HG03521 (cell line): ENCODE data around the gene ICA1L.
A peak's percentile ranks its signal among the peaks of the same experiment; 100 is the strongest.
"Not testable (repeated sequence)": the region's sequence is repeated elsewhere in the genome, so short reads cannot be mapped to it uniquely, and the experiment has no call there.

Source experiments
- ATAC-seq: cut with Tn5 transposase; IDR thresholded peaks from one replicate; pipeline ENCODE4 v1.9.1; 2021; ENCODE audit warnings: mild to moderate bottlenecking, moderate library complexity; ENCODE audit not compliant: unreplicated experiment

The ICA1L gene

GRCh38 chr2:202871300-202872141 is at the start of gene ICA1L:
Gene ICA1L, minus strand, starts transcription at chr2:202871766. Its CDS starts 42,757 bp downstream, at chr2:202829009.
- peak; percentile 45 for ATAC-seq

DNA sequence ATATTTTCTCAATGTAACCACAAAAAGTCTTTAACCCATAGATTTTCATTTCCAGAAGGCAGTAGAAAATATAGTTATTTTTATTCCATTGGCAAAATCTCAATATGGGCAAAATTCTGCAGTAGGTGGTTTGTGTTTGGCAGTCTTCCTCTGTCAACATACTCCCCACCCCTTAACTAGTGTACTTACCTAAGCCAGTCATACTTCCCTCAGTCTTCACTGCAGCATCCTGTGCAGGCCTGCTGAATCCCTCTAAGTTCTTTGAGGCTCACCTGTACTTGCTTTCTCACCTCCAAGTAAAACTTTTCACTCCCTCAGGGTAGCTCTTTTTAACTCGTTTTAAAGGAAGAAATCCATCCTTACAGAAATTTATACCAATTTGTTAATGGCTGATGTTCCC is 47.3 kb upstream of the ICA1L start:
- no peak for ATAC-seq

GRCh38 chr2:202912342-202913201 is 41.0 kb upstream of the ICA1L start:
- ATAC-seq, result peak; percentile 60

GRCh38 chr2:202911512-202912341 is 40.2 kb upstream of the ICA1L start, which contains the start of the genes CARF and WDR12:
Gene CARF, plus strand, starts transcription at chr2:202912275. Its CDS starts 29,628 bp downstream, at chr2:202941903.
Gene WDR12, minus strand, starts transcription at chr2:202911673. Its CDS starts 197 bp downstream, at chr2:202911476.
- ATAC-seq, result peak; percentile 81

DNA sequence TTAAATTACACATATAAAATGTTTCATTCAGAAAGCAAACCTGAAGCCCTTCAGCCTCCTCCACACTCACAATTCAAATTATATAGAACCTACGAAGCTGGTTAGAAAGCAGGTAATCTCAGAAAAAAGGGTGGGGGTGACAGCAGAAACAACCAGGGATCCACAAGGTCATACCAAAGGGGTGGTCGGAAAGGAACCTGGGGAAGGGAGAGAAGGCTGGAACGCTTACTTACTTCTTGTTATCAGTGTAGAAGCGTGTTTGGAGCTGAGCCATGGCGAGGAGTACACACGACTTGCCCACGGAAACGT is 39.6 kb upstream of the ICA1L start:
- ATAC-seq, result no peak

DNA sequence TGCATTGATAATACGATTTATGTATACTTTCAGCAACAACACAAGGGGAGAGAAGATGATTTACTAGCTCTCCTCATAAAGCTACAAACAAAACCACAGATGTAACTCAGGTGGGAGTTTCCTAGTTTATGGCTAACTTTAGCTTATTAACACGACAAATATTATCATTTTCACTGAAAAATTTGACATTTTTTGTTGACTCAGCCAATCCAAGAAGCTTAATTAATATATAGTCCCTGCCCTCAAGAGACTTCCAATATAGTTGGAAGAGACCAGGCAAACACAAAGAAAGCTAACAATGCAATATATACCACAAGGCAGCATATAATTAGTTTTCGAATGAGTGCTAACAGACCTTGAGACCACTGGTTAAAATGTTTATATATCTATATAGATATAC is 39.1 kb upstream of the ICA1L start:
- ATAC-seq, result no peak

- ATAC-seq, result not testable (repeated sequence)
These were observed 38.7 kb upstream of the ICA1L start for GRCh38 chr2:202910250-202910649.

DNA sequence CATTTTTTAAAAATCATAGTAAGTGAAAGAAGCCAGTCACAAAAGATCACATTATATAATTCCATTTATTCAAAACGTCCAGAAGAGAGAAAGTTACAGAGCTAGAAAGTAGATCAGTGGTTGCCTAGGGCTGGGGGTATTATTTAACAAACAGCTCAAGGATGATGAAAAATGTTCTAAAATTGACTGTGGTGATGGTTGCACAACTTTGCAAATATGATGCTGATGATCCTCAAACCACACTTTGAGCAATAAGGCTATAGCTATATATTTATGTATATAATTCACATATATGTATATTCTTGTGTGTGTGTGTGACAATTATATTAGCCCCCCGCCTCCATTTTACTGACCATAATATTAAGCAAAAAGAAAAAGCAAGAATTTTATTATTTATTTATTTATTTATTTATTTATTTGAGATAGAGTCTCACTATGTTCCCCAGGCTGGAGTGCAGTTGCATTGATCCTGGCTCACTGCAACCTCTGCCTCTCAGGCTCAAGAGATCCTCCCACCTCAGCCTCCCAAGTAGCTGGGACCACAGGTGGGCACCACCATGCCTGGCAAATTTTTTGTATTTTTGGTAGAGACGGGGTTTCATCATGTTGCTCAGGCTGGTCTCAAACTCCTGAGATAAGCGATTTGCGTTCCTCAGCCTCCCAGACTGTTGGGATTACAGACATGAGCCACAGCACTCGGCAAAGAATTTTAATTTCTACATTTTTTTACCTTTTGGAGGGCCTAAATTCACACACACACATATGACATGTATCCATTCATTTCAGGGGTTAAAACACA is 38.0 kb upstream of the ICA1L start:
- ATAC-seq, result no peak

GRCh38 chr2:202908186-202908585 is 36.6 kb upstream of the ICA1L start:
- no peak for ATAC-seq

DNA sequence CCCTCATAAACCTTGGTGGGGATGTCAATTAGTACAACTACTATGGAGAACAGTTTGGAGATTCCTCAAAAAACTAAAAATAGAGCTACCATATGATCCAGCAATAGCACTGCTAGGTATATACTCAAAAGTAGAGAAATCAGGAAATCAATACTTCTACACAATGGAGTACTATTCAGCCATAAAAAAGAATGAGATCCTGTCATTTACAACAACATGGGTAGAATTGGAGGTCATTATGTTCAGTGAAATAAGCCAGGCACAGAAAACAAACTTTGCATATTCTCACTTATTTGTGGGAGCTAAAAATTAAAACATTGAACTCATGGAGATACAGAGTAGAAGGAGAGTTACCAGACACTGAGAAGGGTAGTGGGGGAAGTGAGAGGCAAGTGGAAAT is 33.9 kb upstream of the ICA1L start:
- ATAC-seq, result not testable (repeated sequence)

DNA sequence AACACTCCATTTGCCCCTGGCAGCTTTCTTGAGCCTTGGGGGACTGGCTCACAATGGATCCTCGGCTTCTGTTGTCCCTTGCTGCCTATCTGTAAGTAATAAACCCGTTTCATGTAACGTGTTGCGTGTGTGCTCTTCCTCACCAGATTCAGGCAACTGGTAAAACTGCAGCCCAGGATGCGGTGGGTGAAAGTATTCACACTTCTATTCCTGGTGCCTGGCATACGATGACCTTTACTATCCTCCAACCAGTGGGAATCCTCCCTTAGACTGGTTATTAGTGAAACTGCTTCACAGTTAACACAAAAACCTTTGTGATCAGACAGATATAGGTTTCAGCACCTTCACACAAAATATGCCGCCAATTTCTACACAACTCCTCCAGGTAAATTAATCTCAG is 13.6 kb upstream of the ICA1L start:
- no peak for ATAC-seq

DNA sequence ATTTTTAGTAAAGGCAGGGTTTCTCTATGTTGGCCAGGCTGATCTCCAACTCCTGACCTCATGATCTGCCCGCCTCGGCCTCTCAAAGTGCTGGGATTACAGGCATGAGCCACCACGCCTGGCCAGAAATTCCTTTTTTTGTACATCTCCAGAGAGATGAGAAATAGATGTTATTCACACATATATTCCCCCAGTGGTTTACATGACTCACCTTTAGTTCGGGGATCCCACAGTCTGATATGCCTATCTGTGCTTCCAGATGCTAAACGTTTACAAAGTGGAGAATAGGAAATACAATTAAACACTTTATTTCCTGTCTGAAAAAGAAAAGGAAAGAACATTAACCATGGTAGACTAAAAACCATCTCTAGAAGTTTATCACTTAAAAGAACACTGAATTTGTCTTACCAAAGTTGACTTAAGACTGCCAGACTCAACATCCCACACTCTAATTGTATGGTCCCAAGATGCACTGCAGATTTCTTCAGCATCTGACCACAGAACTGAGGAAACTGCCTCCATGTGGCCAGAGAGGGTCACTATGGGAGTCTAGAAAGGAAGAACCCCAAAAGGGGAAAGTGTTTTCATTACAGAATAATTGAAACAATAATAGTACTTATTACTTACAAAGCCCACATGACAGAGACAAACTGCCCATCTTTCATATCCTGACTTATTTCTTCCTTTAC is 12.6 kb upstream of the ICA1L start:
- no peak for ATAC-seq

DNA sequence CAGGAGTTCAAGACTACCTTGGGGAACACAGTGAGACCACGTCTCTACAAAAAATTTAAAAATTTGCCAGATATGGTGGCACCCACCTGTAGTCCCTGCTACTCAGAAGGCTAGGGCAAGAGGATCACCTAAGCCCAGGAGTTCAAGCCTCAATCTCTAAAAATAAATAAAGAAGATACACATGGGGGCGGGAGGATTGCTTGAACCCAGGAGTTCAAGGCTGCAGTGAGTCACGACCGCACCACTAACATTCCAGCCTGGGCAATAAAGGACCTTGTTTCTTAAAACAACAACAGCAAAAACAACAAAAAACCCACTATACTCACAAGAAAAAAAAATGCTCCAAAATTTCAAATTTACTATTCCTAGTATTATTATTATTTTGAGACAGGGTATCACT is 10.0 kb upstream of the ICA1L start:
- ATAC-seq, result no peak

DNA sequence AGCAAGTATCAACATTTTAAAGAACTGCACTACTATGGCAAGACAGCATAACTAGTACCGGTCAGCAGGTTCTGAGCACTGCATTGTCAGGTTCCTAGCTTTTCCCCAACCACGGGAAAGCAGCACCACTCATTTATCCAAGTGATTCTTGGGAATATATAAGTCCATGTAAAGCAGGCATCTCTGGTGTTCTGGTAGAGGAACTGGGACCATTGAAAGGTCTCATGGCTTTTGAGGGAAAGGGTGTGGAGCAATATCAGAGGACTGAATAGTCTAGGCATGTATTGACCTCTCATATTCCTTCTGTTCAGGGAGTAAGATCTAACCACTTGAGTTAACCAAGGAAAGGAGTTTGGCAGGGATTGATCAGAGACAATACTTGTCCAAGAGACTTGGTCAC is 6.1 kb upstream of the ICA1L start:
- no peak for ATAC-seq

DNA sequence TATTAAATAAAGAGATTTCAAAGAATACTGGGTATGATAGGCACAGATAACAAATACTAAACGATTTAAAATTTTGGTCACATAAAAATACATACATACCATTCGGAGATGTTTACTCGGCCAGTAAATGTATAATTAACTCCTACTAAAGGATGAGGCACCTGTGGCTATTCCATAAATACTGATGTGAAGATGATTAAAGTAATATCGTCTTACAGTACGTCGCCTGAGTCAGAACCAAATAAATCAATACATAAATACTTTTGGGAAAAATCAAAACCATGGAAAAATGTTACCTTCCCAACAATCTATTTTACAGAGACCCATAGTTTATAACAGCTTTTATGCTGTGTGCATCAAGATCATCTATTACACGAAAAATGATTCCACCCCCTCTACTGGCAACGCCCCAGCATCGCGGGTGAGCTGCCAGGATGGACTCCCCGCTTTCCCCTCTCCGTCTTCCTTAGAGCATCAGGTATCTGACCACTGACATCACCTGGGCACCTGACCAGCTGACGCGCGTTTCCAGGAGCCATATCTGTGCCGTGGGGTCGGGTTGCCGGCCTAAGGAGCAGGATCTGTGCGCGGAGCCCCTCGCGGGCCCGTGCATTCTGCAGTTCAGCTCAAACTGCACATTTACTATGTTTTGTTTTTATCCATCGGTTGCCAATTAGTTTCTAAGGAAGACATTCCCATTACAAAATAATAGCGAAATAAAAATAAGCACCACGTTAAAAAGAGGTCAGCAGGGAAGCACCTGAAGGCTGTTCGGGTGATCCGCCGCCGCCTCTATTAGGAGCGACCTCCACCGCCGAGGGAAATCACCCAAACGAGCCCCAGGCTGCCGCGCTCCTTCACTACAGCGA is 901 bp downstream of the ICA1L start:
- peak; percentile 68 for ATAC-seq

DNA sequence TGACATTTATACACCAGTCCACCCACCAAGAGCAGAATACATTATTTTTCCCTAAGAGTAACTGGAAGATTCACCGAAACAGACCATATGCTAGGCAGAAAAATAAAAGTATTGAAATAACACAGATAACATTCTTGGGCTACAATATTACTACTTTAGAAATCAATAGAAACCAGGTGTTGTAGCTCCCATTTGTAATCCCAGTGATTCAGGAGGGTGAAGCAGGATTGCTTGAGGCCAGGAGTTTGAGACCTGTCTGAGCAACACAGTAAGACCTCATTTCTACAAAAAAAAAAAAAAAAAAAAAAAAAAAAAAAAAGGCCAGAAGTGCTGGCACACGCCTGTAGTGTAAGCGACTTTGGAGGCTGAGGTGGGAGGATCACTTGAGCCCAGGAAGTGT is 9.6 kb downstream of the ICA1L start:
- no peak for ATAC-seq

DNA sequence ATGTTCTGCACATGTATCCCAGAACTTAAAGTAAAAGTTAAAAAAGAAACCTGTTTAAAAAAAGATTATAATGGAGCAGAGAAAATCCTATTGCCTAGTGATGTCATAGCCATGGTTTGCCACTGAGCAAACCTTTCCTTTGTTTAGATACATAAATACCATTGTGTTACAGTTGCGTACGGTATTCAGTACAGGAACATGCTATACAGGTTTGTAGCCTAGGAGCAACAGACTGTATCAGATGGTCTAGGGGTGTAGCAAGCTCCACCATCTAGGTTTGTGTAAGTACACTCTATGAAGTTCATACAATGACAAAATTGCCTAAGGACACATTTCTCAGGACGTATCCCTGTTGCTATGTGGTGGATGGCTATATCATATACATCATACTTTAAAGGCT is 13.0 kb downstream of the ICA1L start:
- ATAC-seq, result no peak

DNA sequence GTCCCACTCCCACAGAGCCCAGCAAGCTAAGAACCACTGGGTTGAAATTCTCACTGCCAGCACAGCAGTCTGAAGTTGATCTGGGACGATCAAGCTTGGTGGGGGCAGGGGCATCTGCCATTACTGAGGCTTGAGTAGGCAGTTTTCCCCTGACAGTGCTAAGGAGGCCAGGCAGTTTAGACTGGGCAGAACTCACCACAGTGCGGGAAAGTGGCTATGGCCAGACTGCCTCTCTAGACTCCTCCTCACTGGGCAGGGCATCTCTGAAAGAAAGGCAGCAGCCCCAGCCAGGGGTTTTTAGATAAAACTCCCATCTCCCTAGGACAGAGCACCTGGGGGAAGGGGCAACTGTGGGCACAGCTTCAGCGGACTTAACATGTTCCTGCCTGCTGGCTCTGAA is 22.2 kb downstream of the ICA1L start:
- ATAC-seq, result not testable (repeated sequence)

- no peak for ATAC-seq
These were observed 22.8 kb downstream of the ICA1L start for GRCh38 chr2:202848813-202849212.
